Measurements from ENCODE around the gene AWAT2. TPM values are rescaled to one million over a fixed set of nuclear protein-coding genes. Genes with fewer than 3 reads are reported as not detected.

The AWAT2 gene
- not detected for total RNA-seq
- polyA plus RNA-seq (ENCODE audit: insufficient read length in 2 of 2), result not detected
- long read RNA-seq, donor 1, result 0 reads
- long read RNA-seq, donor 2, result 0 reads
- long read RNA-seq, donor 3, result 0 reads
- long read RNA-seq, donor 4, result 0 reads

GRCh38 chrX:70049925-70050324, at the start of gene AWAT2:
Gene AWAT2, minus strand, starts transcription at chrX:70049938. Its CDS starts 6 bp downstream, at chrX:70049932.
- no peak within 1 kb of the TSS for H3K27ac ChIP-seq (ENCODE audit: low read depth, low read length)
- H3K4me3 ChIP-seq (ENCODE audit: low read depth, low read length), result no peak within 1 kb of the TSS
- no peaks in the 10 kb centered on the region for H3K4me1 ChIP-seq (ENCODE audit: control insufficient read depth, insufficient read depth, low read length)
- 64% methylated on average over 4 of the region's 4 CpGs for WGBS (ENCODE audit: insufficient coverage)
- no peaks in the 10 kb centered on the region for H3K36me3 ChIP-seq (ENCODE audit: control insufficient read depth, insufficient read depth, low read length)
- H3K27me3 ChIP-seq (ENCODE audit: control insufficient read depth, insufficient read depth, low read length), result no peaks in the 10 kb centered on the region
- DNase-seq (ENCODE audit: low read depth in 4 of 6, low spot score in 6 of 6), result no peak
- no peaks in the 10 kb centered on the region for H3K9me3 ChIP-seq (ENCODE audit: control insufficient read depth, insufficient read depth, low read length)

- Histone ChIP-seq H3K4me1 (ENCODE audit: control insufficient read depth, insufficient read depth, low read length) (no peaks in the 10 kb centered on the region), H3K4me3 (ENCODE audit: low read depth, low read length) (no peak overlapping the region), H3K27me3 (ENCODE audit: control insufficient read depth, insufficient read depth, low read length) (no peaks in the 10 kb centered on the region), H3K27ac (ENCODE audit: low read depth, low read length) (no peak overlapping the region), H3K36me3 (ENCODE audit: control insufficient read depth, insufficient read depth, low read length) (no peaks in the 10 kb centered on the region), H3K9me3 (ENCODE audit: control insufficient read depth, insufficient read depth, low read length) (no peaks in the 10 kb centered on the region)
- WGBS (ENCODE audit: insufficient coverage), result 61% methylated on average over 2 of the region's 2 CpGs
- DNase-seq (ENCODE audit: low read depth in 4 of 6, low spot score in 6 of 6), result peak in 1 of 6 donors; percentile 15
Observed at GRCh38 chrX:70096052-70096451, 46.3 kb upstream of the AWAT2 start.

GRCh38 chrX:70092247-70092646, 42.5 kb upstream of the AWAT2 start:
- Histone ChIP-seq H3K27ac (ENCODE audit: low read depth, low read length) (no peak overlapping the region), H3K4me3 (ENCODE audit: low read depth, low read length) (no peak overlapping the region), H3K4me1 (ENCODE audit: control insufficient read depth, insufficient read depth, low read length) (no peaks in the 10 kb centered on the region), H3K27me3 (ENCODE audit: control insufficient read depth, insufficient read depth, low read length) (no peaks in the 10 kb centered on the region), H3K36me3 (ENCODE audit: control insufficient read depth, insufficient read depth, low read length) (no peaks in the 10 kb centered on the region), H3K9me3 (ENCODE audit: control insufficient read depth, insufficient read depth, low read length) (no peaks in the 10 kb centered on the region)
- no peak for DNase-seq (ENCODE audit: low read depth in 4 of 6, low spot score in 6 of 6)
- 60% methylated on average over 1 of the region's 4 CpGs for WGBS (ENCODE audit: insufficient coverage)

- WGBS (ENCODE audit: insufficient coverage), result 57% methylated on average over 1 of the region's 1 CpG
- H3K27ac ChIP-seq (ENCODE audit: low read depth, low read length), result no peak overlapping the region
- no peaks in the 10 kb centered on the region for H3K27me3 ChIP-seq (ENCODE audit: control insufficient read depth, insufficient read depth, low read length)
- H3K36me3 ChIP-seq (ENCODE audit: control insufficient read depth, insufficient read depth, low read length), result no peaks in the 10 kb centered on the region
- H3K4me3 ChIP-seq (ENCODE audit: low read depth, low read length), result no peak overlapping the region
- H3K4me1 ChIP-seq (ENCODE audit: control insufficient read depth, insufficient read depth, low read length), result no peaks in the 10 kb centered on the region
- no peak for DNase-seq (ENCODE audit: low read depth in 4 of 6, low spot score in 6 of 6)
- H3K9me3 ChIP-seq (ENCODE audit: control insufficient read depth, insufficient read depth, low read length), result no peaks in the 10 kb centered on the region
Observed at GRCh38 chrX:70089604-70090297, 40.0 kb upstream of the AWAT2 start.

GRCh38 chrX:70088751-70089150, 39.0 kb upstream of the AWAT2 start:
- H3K36me3 ChIP-seq (ENCODE audit: control insufficient read depth, insufficient read depth, low read length), result no peaks in the 10 kb centered on the region
- H3K4me1 ChIP-seq (ENCODE audit: control insufficient read depth, insufficient read depth, low read length), result no peaks in the 10 kb centered on the region
- H3K9me3 ChIP-seq (ENCODE audit: control insufficient read depth, insufficient read depth, low read length), result no peaks in the 10 kb centered on the region
- H3K27me3 ChIP-seq (ENCODE audit: control insufficient read depth, insufficient read depth, low read length), result no peaks in the 10 kb centered on the region
- DNase-seq (ENCODE audit: low read depth in 4 of 6, low spot score in 6 of 6), result no peak
- no peak overlapping the region for H3K4me3 ChIP-seq (ENCODE audit: low read depth, low read length)
- no peak overlapping the region for H3K27ac ChIP-seq (ENCODE audit: low read depth, low read length)

GRCh38 chrX:70087857-70088630, 38.3 kb upstream of the AWAT2 start:
- 52% methylated on average over 10 of the region's 11 CpGs for WGBS (ENCODE audit: insufficient coverage)
- no peaks in the 10 kb centered on the region for H3K4me1 ChIP-seq (ENCODE audit: control insufficient read depth, insufficient read depth, low read length)
- H3K36me3 ChIP-seq (ENCODE audit: control insufficient read depth, insufficient read depth, low read length), result no peaks in the 10 kb centered on the region
- no peaks in the 10 kb centered on the region for H3K27me3 ChIP-seq (ENCODE audit: control insufficient read depth, insufficient read depth, low read length)
- H3K4me3 ChIP-seq (ENCODE audit: low read depth, low read length), result no peak overlapping the region
- no peak overlapping the region for H3K27ac ChIP-seq (ENCODE audit: low read depth, low read length)
- peak in 2 of 6 donors; percentile 6 to 37 for DNase-seq (ENCODE audit: low read depth in 4 of 6, low spot score in 6 of 6)
- no peaks in the 10 kb centered on the region for H3K9me3 ChIP-seq (ENCODE audit: control insufficient read depth, insufficient read depth, low read length)

GRCh38 chrX:70084592-70085240, 35.0 kb upstream of the AWAT2 start:
- WGBS (ENCODE audit: insufficient coverage), result 55% methylated on average over 2 of the region's 5 CpGs
- H3K36me3 ChIP-seq (ENCODE audit: control insufficient read depth, insufficient read depth, low read length), result no peaks in the 10 kb centered on the region
- DNase-seq (ENCODE audit: low read depth in 4 of 6, low spot score in 6 of 6), result no peak

GRCh38 chrX:70082723-70083122, 33.0 kb upstream of the AWAT2 start:
- H3K9me3 ChIP-seq (ENCODE audit: control insufficient read depth, insufficient read depth, low read length), result no peaks in the 10 kb centered on the region
- no peak overlapping the region for H3K27ac ChIP-seq (ENCODE audit: low read depth, low read length)
- no peaks in the 10 kb centered on the region for H3K4me1 ChIP-seq (ENCODE audit: control insufficient read depth, insufficient read depth, low read length)
- no peak for DNase-seq (ENCODE audit: low read depth in 4 of 6, low spot score in 6 of 6)
- H3K4me3 ChIP-seq (ENCODE audit: low read depth, low read length), result no peak overlapping the region
- no peaks in the 10 kb centered on the region for H3K27me3 ChIP-seq (ENCODE audit: control insufficient read depth, insufficient read depth, low read length)
- no peaks in the 10 kb centered on the region for H3K36me3 ChIP-seq (ENCODE audit: control insufficient read depth, insufficient read depth, low read length)
- 61% methylated on average over 4 of the region's 4 CpGs for WGBS (ENCODE audit: insufficient coverage)

More at GRCh38 chrX:70084592-70085240, 35.0 kb upstream of the AWAT2 start:
- Histone ChIP-seq H3K4me3 (ENCODE audit: low read depth, low read length) (no peak overlapping the region), H3K9me3 (ENCODE audit: control insufficient read depth, insufficient read depth, low read length) (no peaks in the 10 kb centered on the region), H3K27ac (ENCODE audit: low read depth, low read length) (no peak overlapping the region), H3K4me1 (ENCODE audit: control insufficient read depth, insufficient read depth, low read length) (no peaks in the 10 kb centered on the region), H3K27me3 (ENCODE audit: control insufficient read depth, insufficient read depth, low read length) (no peaks in the 10 kb centered on the region)

- no peaks in the 10 kb centered on the region for H3K9me3 ChIP-seq (ENCODE audit: control insufficient read depth, insufficient read depth, low read length)
- 78% methylated on average over 1 of the region's 3 CpGs for WGBS (ENCODE audit: insufficient coverage)
- H3K27me3 ChIP-seq (ENCODE audit: control insufficient read depth, insufficient read depth, low read length), result no peaks in the 10 kb centered on the region
- H3K36me3 ChIP-seq (ENCODE audit: control insufficient read depth, insufficient read depth, low read length), result no peaks in the 10 kb centered on the region
- DNase-seq (ENCODE audit: low read depth in 4 of 6, low spot score in 6 of 6), result no peak
- H3K4me3 ChIP-seq (ENCODE audit: low read depth, low read length), result no peak overlapping the region
- no peak overlapping the region for H3K27ac ChIP-seq (ENCODE audit: low read depth, low read length)
- H3K4me1 ChIP-seq (ENCODE audit: control insufficient read depth, insufficient read depth, low read length), result no peaks in the 10 kb centered on the region
Observed at GRCh38 chrX:70079870-70080269, 30.1 kb upstream of the AWAT2 start.
